GM18867 (cell line): ENCODE results near the gene DIDO1.
A peak's percentile ranks its signal among the peaks of the same experiment; 100 is the strongest.

Experiments
- ATAC-seq: cut with Tn5 transposase; IDR thresholded peaks from one replicate; pipeline ENCODE4 v1.9.1; 2021; ENCODE audit warnings: mild to moderate bottlenecking, moderate library complexity; ENCODE audit not compliant: unreplicated experiment

DIDO1 gene

GRCh38 chr20:62839261-62839660, 87.0 kb downstream of the DIDO1 start:
- ATAC-seq: no peak

DNA sequence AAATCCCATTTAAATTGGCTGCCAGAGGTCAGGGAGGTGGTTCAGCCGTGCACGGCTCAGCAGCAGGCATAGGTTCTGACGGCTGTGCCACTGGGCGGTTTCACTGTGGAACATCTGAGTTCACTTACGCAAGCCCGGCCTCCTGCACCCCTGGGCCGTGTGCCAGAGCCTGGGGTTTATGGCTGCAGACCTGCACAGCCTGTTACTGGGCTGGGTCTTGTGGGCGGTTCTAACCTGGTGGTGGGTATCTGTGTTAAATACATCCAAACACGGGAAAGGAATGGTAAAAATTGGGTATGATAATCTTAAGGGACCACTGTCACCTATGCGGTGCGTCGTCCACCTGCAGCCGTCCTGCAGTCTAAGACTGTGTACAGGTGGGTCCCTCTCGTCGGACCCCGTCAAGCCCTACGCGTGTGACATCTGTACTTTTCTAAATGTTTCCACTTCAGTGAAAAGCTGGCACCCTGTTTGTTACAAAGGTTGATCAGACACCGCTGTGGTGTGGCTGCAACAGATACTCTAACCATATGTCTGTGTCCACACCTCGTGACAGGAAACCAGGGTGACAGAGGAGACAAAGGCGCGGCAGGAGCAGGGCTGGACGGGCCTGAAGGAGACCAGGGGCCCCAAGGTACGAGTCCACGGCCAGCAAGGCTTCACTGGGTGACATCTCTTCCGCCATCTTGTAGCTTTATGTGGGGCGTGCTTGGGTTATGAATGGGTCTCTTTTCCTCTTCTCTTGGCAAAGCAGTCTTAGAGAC, 88.0 kb downstream of the DIDO1 start:
- peak; percentile 78 for ATAC-seq

DNA sequence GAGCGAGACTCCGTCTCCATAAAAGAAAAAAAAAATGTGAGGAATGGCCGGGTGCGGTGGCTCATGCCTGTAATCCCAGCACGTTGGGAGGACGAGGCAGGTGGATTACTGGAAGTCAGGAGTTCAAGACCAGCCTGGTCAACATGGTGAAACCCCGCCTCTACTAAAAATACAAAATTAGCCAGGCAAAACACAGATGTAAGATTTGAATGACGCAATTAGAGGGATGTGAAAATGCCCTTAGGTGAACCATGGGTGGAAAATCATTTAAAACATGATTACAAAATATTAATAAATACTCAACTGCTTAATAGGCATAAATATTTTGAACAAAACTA, 88.5 kb downstream of the DIDO1 start:
- no peak for ATAC-seq

- ATAC-seq: no peak
These were observed 89.3 kb downstream of the DIDO1 start for GRCh38 chr20:62836967-62837490.

DNA sequence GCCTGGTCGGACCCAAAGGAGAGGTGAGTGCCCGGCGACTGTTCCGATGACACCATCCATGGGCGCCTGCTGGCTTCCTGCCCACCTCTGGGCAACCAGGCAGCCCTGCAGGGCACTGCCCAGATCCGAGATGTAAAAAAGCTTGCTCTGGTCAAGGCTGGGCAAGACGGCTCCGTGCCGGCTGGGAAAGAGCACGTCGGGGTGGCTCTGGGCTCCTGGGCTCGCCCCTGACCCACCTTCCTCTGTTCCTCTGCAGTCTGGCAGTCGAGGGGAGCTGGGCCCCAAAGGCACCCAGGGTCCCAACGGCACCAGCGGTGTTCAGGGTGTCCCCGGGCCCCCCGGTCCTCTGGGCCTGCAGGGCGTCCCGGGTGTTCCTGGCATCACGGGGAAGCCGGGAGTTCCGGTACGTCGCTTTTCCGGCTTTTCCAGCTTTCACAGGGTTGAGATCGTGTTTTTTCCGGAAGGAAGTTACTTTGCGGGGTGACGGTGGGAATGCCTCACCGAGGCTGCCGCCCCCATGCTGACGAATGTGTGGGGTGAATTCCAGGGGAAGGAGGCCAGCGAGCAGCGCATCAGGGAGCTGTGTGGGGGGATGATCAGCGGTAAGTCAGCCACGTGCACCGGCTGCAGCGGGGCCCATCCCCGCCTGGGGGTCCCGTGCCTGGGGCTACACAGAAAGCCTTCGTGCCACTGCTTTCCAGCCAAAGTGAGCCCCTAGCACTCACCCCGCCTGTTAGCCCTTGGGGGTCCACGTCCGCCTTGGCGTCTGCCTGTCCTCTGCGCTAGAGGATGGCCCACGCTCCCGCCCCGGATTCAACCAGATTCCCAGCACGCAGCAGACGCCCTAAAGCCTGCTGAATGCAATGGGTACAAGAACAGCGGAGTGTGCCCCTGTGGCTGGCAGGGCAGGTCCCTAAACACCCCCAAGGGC, 90.1 kb downstream of the DIDO1 start:
- ATAC-seq: no peak

DNA sequence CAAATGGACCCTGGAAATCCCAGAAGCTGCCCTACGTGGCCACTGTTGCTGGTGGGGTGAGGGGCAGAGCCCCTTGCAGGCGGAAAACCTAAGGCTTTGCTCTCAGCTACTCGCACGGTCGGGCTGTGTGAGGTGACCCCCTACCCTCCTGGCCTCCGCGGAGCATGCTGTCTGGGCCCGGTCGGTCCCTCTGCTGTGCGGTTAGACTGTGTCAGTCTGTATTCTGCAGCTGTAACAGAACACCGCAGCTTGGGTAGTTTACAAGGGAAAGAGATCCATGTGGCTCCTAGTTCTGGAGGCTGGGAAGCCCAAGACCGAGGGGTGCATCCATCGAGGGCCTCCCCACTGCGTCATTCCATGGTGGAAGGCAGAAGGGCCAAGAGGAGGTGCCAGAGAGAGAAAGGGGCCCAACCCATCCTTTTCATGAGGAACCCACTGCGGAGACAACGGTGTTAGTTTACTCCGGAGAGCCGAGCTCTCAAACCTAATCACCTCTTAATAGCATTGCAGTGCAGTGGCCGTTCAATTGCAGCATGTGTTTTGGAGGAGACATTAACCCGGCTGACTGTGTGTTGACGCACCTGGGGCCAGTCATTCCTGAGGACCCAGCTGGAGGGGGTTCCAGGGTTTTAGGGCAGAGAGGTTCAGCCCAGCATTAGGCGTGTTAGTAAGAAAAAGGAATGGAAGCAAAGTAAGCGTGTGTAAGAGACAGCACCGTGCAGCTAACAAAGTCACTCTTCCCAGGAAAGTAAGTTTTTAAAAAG, 91.2 kb downstream of the DIDO1 start:
- ATAC-seq: no peak

GRCh38 chr20:62832951-62833391, 93.3 kb downstream of the DIDO1 start:
- peak; percentile 21 for ATAC-seq

GRCh38 chr20:62832212-62832922, 93.9 kb downstream of the DIDO1 start:
- peak; percentile 65 for ATAC-seq

DNA sequence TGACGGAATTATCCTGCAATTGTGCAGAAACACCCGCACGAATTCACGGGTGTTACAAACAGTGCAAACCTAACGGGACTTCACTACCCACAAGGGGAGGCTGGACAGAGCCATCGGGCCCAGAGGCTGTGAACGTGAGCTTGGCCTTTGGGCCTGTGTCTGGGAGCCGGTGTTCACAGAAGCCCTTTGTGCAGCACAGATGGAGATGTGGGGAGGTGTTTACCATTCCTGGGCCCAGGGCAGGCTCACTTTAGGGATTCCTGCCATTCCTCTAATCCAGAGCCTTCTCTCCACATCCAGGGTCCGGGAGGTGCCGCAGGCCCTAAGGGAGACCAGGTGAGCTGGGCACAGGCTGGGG, 94.5 kb downstream of the DIDO1 start:
- ATAC-seq: no peak

- no peak for ATAC-seq
These were observed 94.9 kb downstream of the DIDO1 start for GRCh38 chr20:62831361-62831788.

GRCh38 chr20:62830821-62831220, 95.5 kb downstream of the DIDO1 start:
- ATAC-seq: no peak

GRCh38 chr20:62830251-62830650, 96.1 kb downstream of the DIDO1 start:
- ATAC-seq: no peak

GRCh38 chr20:62829231-62830230, 96.8 kb downstream of the DIDO1 start:
- ATAC-seq: no peak

DNA sequence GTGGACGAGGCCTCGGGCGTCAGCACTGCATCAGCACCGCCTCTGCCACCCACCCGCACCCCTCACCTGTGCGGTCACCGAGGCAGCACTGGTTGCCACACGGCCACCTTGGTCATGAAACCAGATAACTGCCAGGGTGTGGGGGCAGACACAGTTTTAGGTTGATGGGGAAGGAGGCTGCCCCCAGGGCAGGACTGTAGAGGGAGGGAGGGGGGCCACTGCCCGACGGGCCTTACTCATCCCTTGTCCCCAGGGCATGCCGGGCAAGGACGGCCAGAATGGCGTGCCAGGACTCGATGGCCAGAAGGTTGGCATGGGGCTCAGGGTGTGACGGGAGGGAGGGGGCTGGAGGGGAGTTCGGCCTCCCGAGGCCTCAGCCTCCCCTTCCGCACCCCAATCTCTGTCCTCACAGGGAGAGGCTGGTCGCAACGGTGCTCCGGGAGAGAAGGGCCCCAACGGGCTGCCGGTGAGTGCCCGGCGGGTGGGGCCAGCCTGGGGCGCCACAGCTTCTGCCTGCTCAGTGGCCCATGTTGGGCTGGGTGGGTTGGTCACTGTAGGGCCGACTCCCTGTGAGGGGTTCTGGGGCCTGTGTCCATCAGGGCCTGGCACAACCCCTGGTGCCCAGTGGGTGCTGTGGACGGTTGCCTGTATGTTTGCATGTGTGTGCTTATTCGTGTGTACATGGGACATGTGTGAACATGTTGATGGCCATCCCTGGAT, 97.6 kb downstream of the DIDO1 start:
- no peak for ATAC-seq

- no peak for ATAC-seq
These were observed 98.3 kb downstream of the DIDO1 start for GRCh38 chr20:62828051-62828450.
